Measurements from ENCODE around the gene TMPRSS7. TPM values are rescaled to one million over a fixed set of nuclear protein-coding genes. Genes with fewer than 3 reads are reported as not detected.

TMPRSS7 gene
- total and polyA plus RNA-seq, 12 donors, result not detected

DNA sequence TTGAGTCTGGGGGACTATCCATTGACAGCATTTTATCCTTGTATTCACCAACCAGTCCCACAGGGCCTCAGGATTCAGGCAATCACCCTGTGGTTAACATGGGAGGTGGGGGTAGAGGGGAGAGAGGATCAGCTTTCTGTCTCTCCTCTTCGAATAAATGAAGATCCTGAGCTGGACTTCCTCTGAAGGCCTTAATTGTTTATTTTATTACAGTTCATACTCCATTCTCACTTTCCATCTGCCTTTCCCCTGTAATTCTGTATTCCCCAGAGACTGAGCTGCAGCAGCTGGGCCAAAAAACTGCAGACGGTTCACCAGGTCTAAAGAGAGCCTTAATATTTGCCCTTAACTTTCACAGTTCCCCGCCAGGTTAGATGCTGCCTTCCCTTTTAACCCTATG lies 23.9 kb upstream of the TMPRSS7 start:
- TF ChIP-seq, protein P1, sequence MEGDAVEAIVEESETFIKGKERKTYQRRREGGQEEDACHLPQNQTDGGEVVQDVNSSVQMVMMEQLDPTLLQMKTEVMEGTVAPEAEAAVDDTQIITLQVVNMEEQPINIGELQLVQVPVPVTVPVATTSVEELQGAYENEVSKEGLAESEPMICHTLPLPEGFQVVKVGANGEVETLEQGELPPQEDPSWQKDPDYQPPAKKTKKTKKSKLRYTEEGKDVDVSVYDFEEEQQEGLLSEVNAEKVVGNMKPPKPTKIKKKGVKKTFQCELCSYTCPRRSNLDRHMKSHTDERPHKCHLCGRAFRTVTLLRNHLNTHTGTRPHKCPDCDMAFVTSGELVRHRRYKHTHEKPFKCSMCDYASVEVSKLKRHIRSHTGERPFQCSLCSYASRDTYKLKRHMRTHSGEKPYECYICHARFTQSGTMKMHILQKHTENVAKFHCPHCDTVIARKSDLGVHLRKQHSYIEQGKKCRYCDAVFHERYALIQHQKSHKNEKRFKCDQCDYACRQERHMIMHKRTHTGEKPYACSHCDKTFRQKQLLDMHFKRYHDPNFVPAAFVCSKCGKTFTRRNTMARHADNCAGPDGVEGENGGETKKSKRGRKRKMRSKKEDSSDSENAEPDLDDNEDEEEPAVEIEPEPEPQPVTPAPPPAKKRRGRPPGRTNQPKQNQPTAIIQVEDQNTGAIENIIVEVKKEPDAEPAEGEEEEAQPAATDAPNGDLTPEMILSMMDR (IDR thresholded peaks at IDR 0.05), result no peak
- 52 to 64% methylated on average over 3 of the region's 3 CpGs for WGBS, 2 donors
- no peak overlapping the region for H3K4me3 ChIP-seq
- intact Hi-C loops (cut with DNase I), result loop anchor here in 2 of 10 donors (2.0 to 5.0 kb wide), 2 partner anchors 16 to 33 kb away; partner anchors contain the start of gene ABHD10 (in 1 of the 2)
- H3K4me1 ChIP-seq, result peaks cover 0 to 52% (median 35%) of the 10 kb centered on the region in 9 donors
- DNase-seq, result no peak
- no peaks in the 10 kb centered on the region for H3K36me3 ChIP-seq
- no peak overlapping the region for H3K27ac ChIP-seq
- ATAC-seq, result no peak
- no peaks in the 10 kb centered on the region for H3K9me3 ChIP-seq
- H3K27me3 ChIP-seq, result no peaks in the 10 kb centered on the region

DNA sequence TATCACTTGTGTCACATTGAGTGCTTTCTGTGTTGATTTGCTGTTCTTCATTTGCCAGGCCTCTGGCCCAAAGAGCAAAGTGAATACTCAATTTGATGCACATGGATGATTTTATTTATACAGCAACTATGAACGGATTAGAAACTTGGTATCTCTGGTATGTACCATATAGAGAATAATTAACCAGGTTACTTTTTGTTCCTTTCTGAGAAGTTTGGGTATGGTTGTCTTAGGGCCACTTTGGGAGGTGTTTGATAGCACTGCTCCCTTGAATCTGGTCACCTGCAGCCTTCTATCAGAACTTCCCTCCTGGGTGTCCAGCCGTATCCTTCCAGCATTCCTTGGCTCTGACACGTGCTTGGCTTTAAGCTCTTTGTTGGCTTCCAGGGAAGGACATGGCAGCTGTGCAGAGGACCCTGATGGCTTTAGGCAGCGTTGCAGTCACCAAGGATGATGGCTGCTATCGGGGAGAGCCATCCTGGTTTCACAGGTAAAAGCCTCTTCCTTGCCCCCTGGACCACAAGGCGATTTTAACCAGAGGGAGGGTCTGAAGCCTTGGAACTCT lies 23.1 kb upstream of the TMPRSS7 start:
- H3K4me3 ChIP-seq, result no peak overlapping the region
- no peaks in the 10 kb centered on the region for H3K36me3 ChIP-seq
- ATAC-seq, result no peak
- peaks cover 0 to 52% (median 35%) of the 10 kb centered on the region in 9 donors for H3K4me1 ChIP-seq
- intact Hi-C loops (cut with DNase I), result loop anchor here in 2 of 10 donors (2.0 to 5.0 kb wide), 2 partner anchors 17 to 34 kb away; partner anchors contain the start of gene ABHD10 (in 1 of the 2)
- no peak for DNase-seq
- 66 to 73% methylated on average over 6 of the region's 6 CpGs for WGBS, 2 donors
- TF ChIP-seq, protein P1 (IDR thresholded peaks at IDR 0.05), result no peak
- no peaks in the 10 kb centered on the region for H3K27me3 ChIP-seq
- H3K27ac ChIP-seq, result peak overlapping the region in 6 of 10 donors; percentile 23 to 74 (median 62)
- H3K9me3 ChIP-seq, result no peaks in the 10 kb centered on the region

DNA sequence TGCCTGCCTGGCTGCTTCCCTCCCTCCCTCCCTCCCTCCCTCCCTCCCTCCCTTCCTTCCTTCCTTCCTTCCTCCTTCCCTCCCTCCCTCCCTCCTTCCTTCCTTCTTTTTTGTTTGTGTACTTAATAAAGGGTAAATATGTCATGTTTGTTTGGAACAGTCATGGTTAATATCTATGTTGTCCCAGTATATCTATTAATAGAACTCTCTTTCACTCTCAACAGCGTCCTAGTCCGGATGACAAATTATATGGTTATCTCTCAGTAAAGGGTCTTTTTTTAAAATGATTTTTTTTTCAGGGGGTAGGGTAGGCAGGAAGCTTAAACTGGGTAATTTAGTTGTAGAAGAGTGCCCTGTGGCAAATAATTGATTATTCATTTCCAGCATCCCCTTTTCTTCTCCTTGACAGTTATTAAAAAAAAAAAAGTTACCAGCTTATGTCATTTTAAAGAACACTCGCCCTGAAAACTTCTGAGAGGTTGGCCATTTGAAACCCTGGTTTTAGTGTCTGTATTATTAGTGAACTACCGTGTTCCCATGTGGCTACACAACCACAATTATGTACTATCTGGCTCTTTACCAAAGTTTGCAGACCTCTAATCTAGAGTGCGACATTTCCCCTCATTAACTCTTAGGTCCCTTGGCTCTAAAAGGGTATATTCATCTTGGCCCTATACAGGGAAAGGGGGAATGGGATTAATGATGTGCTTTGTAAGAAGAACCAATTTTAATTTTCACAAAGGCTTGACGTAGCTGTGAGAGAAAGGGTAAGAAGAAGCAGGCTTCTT lies 22.1 kb upstream of the TMPRSS7 start:
- Histone ChIP-seq H3K27ac (peak overlapping the region; percentile 10 to 82 (median 59)), H3K36me3 (no peaks in the 10 kb centered on the region), H3K9me3 (no peaks in the 10 kb centered on the region), H3K4me3 (no peak overlapping the region), H3K4me1 (peaks cover 0 to 51% (median 35%) of the 10 kb centered on the region in 9 donors), H3K27me3 (no peaks in the 10 kb centered on the region)
- ATAC-seq (peak in 5 of 8 donors; percentile 41 to 82 (median 76)), DNase-seq (no peak)
- TF ChIP-seq, protein P1 (IDR thresholded peaks at IDR 0.05), result no peak
- intact Hi-C loops (cut with DNase I), result loop anchor here in 3 of 10 donors (2.0 to 5.0 kb wide), 4 partner anchors 24 to 344 kb away; partner anchors contain the start of gene ABHD10 (in 1 of the 3)
- 23 to 28% methylated on average over 6 of the region's 6 CpGs for WGBS, 2 donors

DNA sequence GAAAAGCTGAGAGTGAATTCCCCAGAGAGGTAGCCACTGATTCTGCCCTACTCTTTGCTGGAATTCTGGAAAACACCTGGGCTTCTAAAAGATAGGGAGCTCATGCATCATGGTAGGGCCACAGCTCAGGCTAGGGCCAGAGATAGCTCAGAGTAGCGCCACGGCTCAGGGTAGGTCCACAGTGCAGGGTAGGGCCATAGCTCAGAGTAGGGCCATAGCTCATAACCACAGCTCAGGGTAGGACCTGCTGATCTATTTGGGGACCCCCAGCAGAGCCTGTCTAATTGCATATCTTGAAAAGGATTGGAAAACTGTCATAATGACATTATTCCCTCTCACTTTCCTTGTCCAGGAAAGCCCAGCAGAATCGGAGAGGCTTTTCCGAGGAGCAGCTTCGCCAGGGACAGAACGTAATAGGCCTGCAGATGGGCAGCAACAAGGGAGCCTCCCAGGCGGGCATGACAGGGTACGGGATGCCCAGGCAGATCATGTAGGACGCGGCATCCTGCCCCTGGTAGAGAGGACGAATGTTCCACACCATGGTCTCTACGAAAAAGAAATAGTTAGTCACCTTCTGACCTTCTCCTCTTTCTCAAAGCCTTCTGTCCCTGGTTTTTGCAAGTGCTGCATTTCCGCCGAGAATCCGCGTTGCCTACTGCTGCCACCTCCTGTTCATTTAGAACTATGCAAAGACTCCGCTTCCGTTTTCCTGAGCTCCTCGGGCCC lies 21.3 kb upstream of the TMPRSS7 start:
- TF ChIP-seq, protein P1 (IDR thresholded peaks at IDR 0.05), result peak; percentile 46 to 89 (median 75)
- Histone ChIP-seq H3K36me3 (no peaks in the 10 kb centered on the region), H3K4me1 (peaks cover 0 to 45% (median 27%) of the 10 kb centered on the region in 9 donors), H3K27me3 (no peaks in the 10 kb centered on the region), H3K27ac (peak overlapping the region; percentile 10 to 82 (median 59)), H3K4me3 (peak overlapping the region in 2 of 10 donors; percentile 6 to 13), H3K9me3 (no peaks in the 10 kb centered on the region)
- DNase-seq (peak; percentile 46 to 69), ATAC-seq (peak; percentile 75 to 90 (median 85))
- intact Hi-C loops (cut with DNase I), result loop anchor here in 4 of 10 donors (1.0 to 5.0 kb wide), 6 partner anchors 24 to 344 kb away; partner anchors contain the start of gene ABHD10 (in 1 of the 4)
- WGBS, 2 donors, result 31 to 32% methylated on average over 19 of the region's 19 CpGs
